ENCODE measurements around the gene FBXL3.

FBXL3 gene

GRCh38 chr13:76992548-76993001 is 34.4 kb downstream of the FBXL3 start:
- TF ChIP-seq POLR2AphosphoS5 (IDR thresholded peaks at IDR 0.05; ENCODE audit: low read depth, low read length) (no peak), SIN3A (IDR thresholded peaks at IDR 0.05; ENCODE audit: borderline replicate concordance, insufficient read depth, low read length) (no peak), REST (IDR thresholded peaks at IDR 0.05; ENCODE audit: insufficient read depth in 1 of 2, low read depth in 2 of 2, low read length in 2 of 2) (no peak), FOXP2 (optimal IDR thresholded peaks at IDR 0.05; ENCODE audit: borderline replicate concordance, extremely low read depth, extremely low read length, insufficient read depth) (no peak), TAF1 (IDR thresholded peaks at IDR 0.05; ENCODE audit: borderline replicate concordance, insufficient read depth, low read length) (no peak)

GRCh38 chr13:76991796-76992547 is 35.0 kb downstream of the FBXL3 start, which contains the start of gene CLN5:
Gene CLN5 (plus strand): TSS chr13:76992081. CDS start chr13:76992099, 18 bp downstream.
- no peak for TF ChIP-seq SIN3A (IDR thresholded peaks at IDR 0.05; ENCODE audit: borderline replicate concordance, insufficient read depth, low read length)
- no peak for TF ChIP-seq REST (IDR thresholded peaks at IDR 0.05; ENCODE audit: insufficient read depth in 1 of 2, low read depth in 2 of 2, low read length in 2 of 2)
- peak; percentile 89 for TF ChIP-seq FOXP2 (optimal IDR thresholded peaks at IDR 0.05; ENCODE audit: borderline replicate concordance, extremely low read depth, extremely low read length, insufficient read depth)
- peak; percentile 66; the same call in 1 of the 2 replicates for TF ChIP-seq POLR2AphosphoS5 (IDR thresholded peaks at IDR 0.05; ENCODE audit: low read depth, low read length)
- no peak for TF ChIP-seq TAF1 (IDR thresholded peaks at IDR 0.05; ENCODE audit: borderline replicate concordance, insufficient read depth, low read length)

GRCh38 chr13:76991432-76991795 is 35.5 kb downstream of the FBXL3 start:
- no peak for TF ChIP-seq FOXP2 (optimal IDR thresholded peaks at IDR 0.05; ENCODE audit: borderline replicate concordance, extremely low read depth, extremely low read length, insufficient read depth)
- TF ChIP-seq REST (IDR thresholded peaks at IDR 0.05; ENCODE audit: insufficient read depth in 1 of 2, low read depth in 2 of 2, low read length in 2 of 2), result no peak
- no peak for TF ChIP-seq TAF1 (IDR thresholded peaks at IDR 0.05; ENCODE audit: borderline replicate concordance, insufficient read depth, low read length)
- no peak for TF ChIP-seq SIN3A (IDR thresholded peaks at IDR 0.05; ENCODE audit: borderline replicate concordance, insufficient read depth, low read length)
- TF ChIP-seq POLR2AphosphoS5 (IDR thresholded peaks at IDR 0.05; ENCODE audit: low read depth, low read length), result no peak

GRCh38 chr13:76983676-76984075 is 43.3 kb downstream of the FBXL3 start:
- TF ChIP-seq TAF1 (IDR thresholded peaks at IDR 0.05; ENCODE audit: borderline replicate concordance, insufficient read depth, low read length) (no peak), REST (IDR thresholded peaks at IDR 0.05; ENCODE audit: insufficient read depth in 1 of 2, low read depth in 2 of 2, low read length in 2 of 2) (no peak), POLR2AphosphoS5 (IDR thresholded peaks at IDR 0.05; ENCODE audit: low read depth, low read length) (no peak)

Measured in PFSK-1 (cell line).